ENCODE measurements around the gene ITGB2.

GRCh38 chr21:44909719-44910118 lies 11.0 kb downstream of the ITGB2 start:
- no peak for TF ChIP-seq CTCF (IDR thresholded peaks at IDR 0.05)
- TF ChIP-seq POLR2A (IDR thresholded peaks at IDR 0.05; ENCODE audit: low read depth), result no peak
- TF ChIP-seq POLR2AphosphoS5 (IDR thresholded peaks at IDR 0.05), result no peak
- no peak for TF ChIP-seq EP300 (IDR thresholded peaks at IDR 0.05)
